RWPE2 (cell line): ENCODE measurements around the gene ADAMTS17.

ENCODE experiments used
- ATAC-seq: fragments of 200-7000 bp; cut with Tn5 transposase; 3 replicates; pipeline ENCODE4 v1.9.1; 2021; ENCODE audit warnings: low read depth
- DNase-seq: peaks from one replicate; pipeline ENCODE4 v3.0.0-alpha.2; 2020; ENCODE audit warnings: low spot score
- H3K27ac ChIP-seq: fragments of 450-650 bp; 2 replicates; pipeline ENCODE4 v1.5.1; 2017; ENCODE audit warnings: mild to moderate bottlenecking; ENCODE audit not compliant: poor library complexity, severe bottlenecking
- H3K27me3 ChIP-seq: fragments of 250-450 bp; sonication (Bioruptor Pico); 2 replicates; pipeline ENCODE4 v1.5.1; 2021; ENCODE audit warnings: mild to moderate bottlenecking, moderate library complexity; ENCODE audit not compliant: insufficient read depth, poor library complexity, severe bottlenecking
- H3K36me3 ChIP-seq: fragments of 250-450 bp; sonication (Bioruptor Pico); 2 replicates; pipeline ENCODE4 v1.5.1; 2020; ENCODE audit warnings: low read depth, mild to moderate bottlenecking, moderate library complexity
- H3K4me1 ChIP-seq: fragments of 250-450 bp; sonication (Bioruptor Pico); 2 replicates; pipeline ENCODE4 v1.5.1; 2021; ENCODE audit warnings: mild to moderate bottlenecking, moderate library complexity; ENCODE audit not compliant: insufficient read depth, poor library complexity, severe bottlenecking
- H3K4me3 ChIP-seq: fragments of 250-450 bp; sonication (Bioruptor Pico); 2 replicates; pipeline ENCODE4 v1.5.1; 2021; ENCODE audit warnings: mild to moderate bottlenecking, moderate library complexity; ENCODE audit not compliant: severe bottlenecking
- H3K9me3 ChIP-seq: fragments of 250-450 bp; sonication (Bioruptor Pico); 2 replicates; pipeline ENCODE4 v1.5.1; 2021; ENCODE audit warnings: mild to moderate bottlenecking, moderate library complexity; ENCODE audit not compliant: severe bottlenecking
- TF ChIP-seq, protein P1 (sequence below): fragments of 450-650 bp; IDR thresholded peaks from one replicate; pipeline ENCODE4 v1.5.1; 2017; ENCODE audit warnings: mild to moderate bottlenecking, moderate library complexity; ENCODE audit not compliant: poor library complexity, severe bottlenecking

ADAMTS17 gene

DNA sequence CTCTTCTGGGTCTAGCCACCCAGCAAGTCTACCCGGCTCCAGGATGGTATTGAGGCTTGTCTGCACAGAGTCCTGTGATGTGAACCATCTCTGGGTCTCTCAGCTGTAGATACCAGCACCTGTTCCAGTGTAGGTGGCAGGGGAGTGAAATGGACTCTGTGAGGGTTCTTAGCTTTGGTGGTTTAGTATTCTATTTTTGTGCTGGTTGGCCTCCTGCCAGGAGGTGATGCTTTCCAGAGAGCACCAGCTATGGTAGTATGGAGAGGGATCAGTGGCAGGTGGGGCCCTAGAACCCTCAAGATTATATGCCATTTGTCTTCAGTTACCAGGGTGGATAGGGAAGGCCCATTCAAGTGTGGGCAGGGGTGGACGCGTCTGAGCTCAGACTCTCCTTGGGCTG lies 325.1 kb downstream of the ADAMTS17 start:
- Histone ChIP-seq H3K27ac (no peak overlapping the region), H3K4me3 (no peak overlapping the region), H3K9me3 (no peaks in the 10 kb centered on the region), H3K4me1 (peaks cover 7% of the 10 kb centered on the region), H3K36me3 (no peaks in the 10 kb centered on the region), H3K27me3 (no peaks in the 10 kb centered on the region)
- no peak for ATAC-seq
- no peak for DNase-seq
- TF ChIP-seq, protein P1, sequence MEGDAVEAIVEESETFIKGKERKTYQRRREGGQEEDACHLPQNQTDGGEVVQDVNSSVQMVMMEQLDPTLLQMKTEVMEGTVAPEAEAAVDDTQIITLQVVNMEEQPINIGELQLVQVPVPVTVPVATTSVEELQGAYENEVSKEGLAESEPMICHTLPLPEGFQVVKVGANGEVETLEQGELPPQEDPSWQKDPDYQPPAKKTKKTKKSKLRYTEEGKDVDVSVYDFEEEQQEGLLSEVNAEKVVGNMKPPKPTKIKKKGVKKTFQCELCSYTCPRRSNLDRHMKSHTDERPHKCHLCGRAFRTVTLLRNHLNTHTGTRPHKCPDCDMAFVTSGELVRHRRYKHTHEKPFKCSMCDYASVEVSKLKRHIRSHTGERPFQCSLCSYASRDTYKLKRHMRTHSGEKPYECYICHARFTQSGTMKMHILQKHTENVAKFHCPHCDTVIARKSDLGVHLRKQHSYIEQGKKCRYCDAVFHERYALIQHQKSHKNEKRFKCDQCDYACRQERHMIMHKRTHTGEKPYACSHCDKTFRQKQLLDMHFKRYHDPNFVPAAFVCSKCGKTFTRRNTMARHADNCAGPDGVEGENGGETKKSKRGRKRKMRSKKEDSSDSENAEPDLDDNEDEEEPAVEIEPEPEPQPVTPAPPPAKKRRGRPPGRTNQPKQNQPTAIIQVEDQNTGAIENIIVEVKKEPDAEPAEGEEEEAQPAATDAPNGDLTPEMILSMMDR, result no peak

DNA sequence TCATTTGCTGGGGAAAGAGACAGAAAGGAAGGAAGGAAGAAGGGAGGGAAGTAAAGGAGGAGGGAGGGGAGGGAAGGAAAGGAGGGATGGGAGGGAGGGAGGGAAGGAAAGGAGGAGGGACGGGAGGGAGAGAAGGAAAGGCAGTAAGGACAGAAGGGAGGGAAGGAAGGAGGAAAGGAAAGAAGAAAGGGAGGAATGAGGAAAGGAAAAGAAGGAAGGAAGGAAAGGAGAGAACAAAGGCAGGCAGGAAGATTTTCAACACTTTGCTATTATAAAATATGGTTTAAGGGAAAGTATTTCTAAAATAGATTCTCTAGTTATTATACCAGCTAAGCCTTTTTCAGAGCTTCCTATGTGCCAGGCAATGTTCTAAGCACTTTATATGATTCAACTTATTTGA lies 330.5 kb downstream of the ADAMTS17 start:
- DNase-seq (no peak), ATAC-seq (no peak)
- no peaks in the 10 kb centered on the region for H3K9me3 ChIP-seq
- H3K4me3 ChIP-seq, result no peak overlapping the region
- no peaks in the 10 kb centered on the region for H3K27me3 ChIP-seq
- no peaks in the 10 kb centered on the region for H3K4me1 ChIP-seq
- H3K27ac ChIP-seq, result no peak overlapping the region
- no peaks in the 10 kb centered on the region for H3K36me3 ChIP-seq
- TF ChIP-seq, protein P1, result no peak

DNA sequence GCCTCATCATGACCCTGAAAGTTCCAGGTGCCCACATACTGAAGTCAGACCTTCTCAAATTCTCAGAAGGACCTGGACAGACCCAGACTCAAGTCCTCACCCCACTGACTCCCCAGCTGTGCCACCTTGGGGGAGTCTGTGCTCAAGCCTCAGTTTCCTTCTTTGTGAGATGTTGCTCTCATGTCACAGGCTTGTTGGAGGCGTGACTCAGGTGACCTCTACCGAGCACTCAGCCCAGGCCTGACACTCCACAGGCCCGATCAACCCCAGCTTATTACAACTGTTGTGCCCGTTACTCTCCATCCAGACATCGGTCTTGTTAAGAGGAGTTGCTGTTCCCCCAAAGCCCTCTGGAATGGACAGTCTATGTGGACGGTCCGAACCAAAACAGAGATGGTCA lies 332.4 kb downstream of the ADAMTS17 start:
- Histone ChIP-seq H3K4me3 (no peak overlapping the region), H3K27ac (no peak overlapping the region), H3K27me3 (no peaks in the 10 kb centered on the region), H3K36me3 (no peaks in the 10 kb centered on the region), H3K9me3 (no peaks in the 10 kb centered on the region), H3K4me1 (no peaks in the 10 kb centered on the region)
- DNase-seq, result no peak
- ATAC-seq, result no peak
- TF ChIP-seq, protein P1, result no peak

DNA sequence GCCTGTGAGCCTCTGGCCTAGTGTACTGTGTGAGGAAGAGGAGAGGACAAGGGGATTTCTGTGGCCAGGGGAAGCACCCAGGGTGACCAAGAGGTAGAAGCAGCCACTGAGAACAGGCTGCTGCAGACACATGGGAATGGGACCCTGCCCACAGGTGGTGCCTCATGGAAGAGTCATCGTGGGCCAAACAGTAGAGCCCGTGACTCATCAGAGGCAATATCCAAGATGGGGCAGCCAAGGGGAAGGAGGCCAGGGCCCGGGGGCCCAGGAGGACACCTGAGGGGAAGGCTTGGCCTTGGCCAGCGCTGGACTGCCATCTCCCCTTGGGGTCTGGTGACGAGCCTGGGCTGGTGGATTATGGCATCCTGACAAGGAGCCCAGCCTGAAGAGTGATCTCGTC lies 333.5 kb downstream of the ADAMTS17 start:
- no peaks in the 10 kb centered on the region for H3K9me3 ChIP-seq
- no peaks in the 10 kb centered on the region for H3K4me1 ChIP-seq
- no peaks in the 10 kb centered on the region for H3K36me3 ChIP-seq
- ATAC-seq (peak; percentile 74; the same call in 2 of the 3 replicates), DNase-seq (peak; percentile 65)
- no peaks in the 10 kb centered on the region for H3K27me3 ChIP-seq
- no peak overlapping the region for H3K4me3 ChIP-seq
- H3K27ac ChIP-seq, result no peak overlapping the region
- TF ChIP-seq, protein P1, result no peak

DNA sequence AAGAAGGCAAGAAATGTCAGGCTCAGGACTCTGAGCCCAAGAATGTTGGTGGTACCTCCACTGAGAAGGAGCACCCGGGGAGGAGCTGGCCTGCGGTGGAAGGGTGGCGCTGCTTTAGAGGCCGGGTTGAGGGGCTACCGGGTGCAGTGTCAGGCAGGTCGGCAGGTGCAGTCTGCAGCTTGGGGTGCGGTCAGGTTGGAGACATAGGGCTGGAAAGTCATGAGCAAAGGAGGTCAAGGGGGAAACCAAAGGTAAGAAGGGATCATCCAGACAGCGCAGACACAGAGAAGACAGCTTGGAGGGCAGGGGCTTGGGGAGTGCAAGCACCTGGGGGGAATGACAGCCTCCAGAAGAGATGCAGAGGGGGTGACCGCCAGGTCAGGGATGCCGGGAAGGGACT lies 334.2 kb downstream of the ADAMTS17 start:
- peak; percentile 68 for DNase-seq
- Histone ChIP-seq H3K4me3 (no peak overlapping the region), H3K27me3 (no peaks in the 10 kb centered on the region), H3K27ac (no peak overlapping the region), H3K36me3 (no peaks in the 10 kb centered on the region), H3K4me1 (no peaks in the 10 kb centered on the region), H3K9me3 (no peaks in the 10 kb centered on the region)
- TF ChIP-seq, protein P1, result no peak
- ATAC-seq, result no peak
